GM20431 (cell line): ENCODE measurements around the gene LIMCH1.
"Not testable (repeated sequence)": the region's sequence is repeated elsewhere in the genome, so short reads cannot be mapped to it uniquely, and the experiment has no call there.

Experiments used
- in situ Hi-C: fragments of 300-500 bp; cut with MseI, MboI; formaldehyde crosslinking; loops from one replicate; pipeline ENCODE4 v1.15.0; 2020; ENCODE audit warnings: low sequenced_read_pairs; ENCODE audit not compliant: unreplicated experiment

The LIMCH1 gene

GRCh38 chr4:41712425-41712824, 174.5 kb downstream of the LIMCH1 start:
- in situ Hi-C loops: no loop called here

GRCh38 chr4:41713768-41714167, 175.8 kb downstream of the LIMCH1 start:
- in situ Hi-C loops: no loop called here

- in situ Hi-C loops: no loop called here
Measured at GRCh38 chr4:41714364-41715000, 176.5 kb downstream of the LIMCH1 start.

- in situ Hi-C loops: no loop called here
Measured at GRCh38 chr4:41715155-41715554, 177.2 kb downstream of the LIMCH1 start.

- in situ Hi-C loops: no loop called here
Measured at GRCh38 chr4:41718907-41719306, 180.9 kb downstream of the LIMCH1 start.

- in situ Hi-C loops: no loop called here
Measured at GRCh38 chr4:41719417-41719816, 181.5 kb downstream of the LIMCH1 start.

- in situ Hi-C loops: no loop called here
Measured at GRCh38 chr4:41722181-41722580, 184.2 kb downstream of the LIMCH1 start.

- in situ Hi-C loops: no loop called here
Measured at GRCh38 chr4:41723286-41723685, 185.3 kb downstream of the LIMCH1 start.

- in situ Hi-C loops: no loop called here
Measured at GRCh38 chr4:41725254-41725653, 187.3 kb downstream of the LIMCH1 start.

GRCh38 chr4:41727861-41728572, 190.1 kb downstream of the LIMCH1 start:
- in situ Hi-C loops: no loop called here

- in situ Hi-C loops: no loop called here
Measured at GRCh38 chr4:41728573-41728913, 190.6 kb downstream of the LIMCH1 start.

- in situ Hi-C loops: no loop called here
Measured at GRCh38 chr4:41731569-41732126, 193.7 kb downstream of the LIMCH1 start.

GRCh38 chr4:41734371-41734770, 196.4 kb downstream of the LIMCH1 start:
- in situ Hi-C loops: no loop called here

GRCh38 chr4:41737491-41737890, 199.5 kb downstream of the LIMCH1 start:
- in situ Hi-C loops: not testable (repeated sequence)

GRCh38 chr4:41741354-41741753, 203.4 kb downstream of the LIMCH1 start:
- in situ Hi-C loops: no loop called here

- in situ Hi-C loops: no loop called here
Measured at GRCh38 chr4:41744572-41745291, 206.8 kb downstream of the LIMCH1 start.

GRCh38 chr4:41745292-41746024, 207.5 kb downstream of the LIMCH1 start:
- in situ Hi-C loops: no loop called here

- in situ Hi-C loops: no loop called here
Measured at GRCh38 chr4:41746025-41746439, 208.1 kb downstream of the LIMCH1 start.

GRCh38 chr4:41746440-41747229, 208.7 kb downstream of the LIMCH1 start:
- in situ Hi-C loops: no loop called here
